Fibroblast of lung (primary cell): Measurements from ENCODE around the gene SNX19. TPM values are rescaled to one million over a fixed set of nuclear protein-coding genes. Genes with fewer than 3 reads are reported as not detected.

Experiments
- DNase-seq, 2 donors: peaks; one replicate each; pipeline versions ENCODE4 v3.0.0 to v3.0.0-alpha.2; 2010; ENCODE audit warnings: low read depth in 2 of 2
- H2AFZ ChIP-seq: 2 replicates; pipeline ENCODE4 v1.5.1; 2012; ENCODE audit warnings: low read length, control low read depth, inconsistent platforms
- H3K27ac ChIP-seq: 2 replicates; pipeline ENCODE4 v1.5.1; 2011; ENCODE audit warnings: low read length, control low read depth; ENCODE audit not compliant: insufficient read depth
- H3K27me3 ChIP-seq: 2 replicates; pipeline ENCODE4 v1.5.1; 2011; ENCODE audit warnings: mild to moderate bottlenecking, low read length; ENCODE audit not compliant: control insufficient read depth, insufficient read depth
- H3K36me3 ChIP-seq: 2 replicates; pipeline ENCODE4 v1.5.1; 2011; ENCODE audit warnings: low read length; ENCODE audit not compliant: control insufficient read depth, insufficient read depth
- H3K4me1 ChIP-seq: 2 replicates; pipeline ENCODE4 v1.5.1; 2011; ENCODE audit warnings: low read length; ENCODE audit not compliant: control insufficient read depth, insufficient read depth; ENCODE audit errors: extremely low read depth
- H3K4me2 ChIP-seq: 2 replicates; pipeline ENCODE4 v1.5.1; 2011; ENCODE audit warnings: low read length, control low read depth; ENCODE audit not compliant: insufficient read depth; ENCODE audit errors: extremely low read depth
- H3K4me3 ChIP-seq, 4 experiments: fragments of 200-600 bp in 1 of 4; sonication (generic) in 1 of 4; replicated peaks in 1 of 4; 2 replicates each; pipeline ENCODE4 v1.5.1; 2011 to 2016; ENCODE audit warnings: low read length in 4 of 4, low read depth in 3 of 4, mild to moderate bottlenecking in 3 of 4, control low read depth in 2 of 4, inconsistent platforms in 1 of 4, mixed read lengths in 1 of 4; ENCODE audit not compliant: insufficient read depth in 1 of 4; ENCODE audit errors: control extremely low read depth in 1 of 4
- H3K79me2 ChIP-seq: 2 replicates; pipeline ENCODE4 v1.5.1; 2012; ENCODE audit warnings: mild to moderate bottlenecking, low read length, inconsistent platforms; ENCODE audit not compliant: control insufficient read depth, insufficient read depth
- H3K9ac ChIP-seq: 2 replicates; pipeline ENCODE4 v1.5.1; 2011; ENCODE audit warnings: mild to moderate bottlenecking, low read length, control low read depth; ENCODE audit not compliant: insufficient read depth
- H3K9me3 ChIP-seq: 2 replicates; pipeline ENCODE4 v1.5.1; 2012; ENCODE audit warnings: low read depth, low read length; ENCODE audit not compliant: control insufficient read depth, insufficient read depth
- H4K20me1 ChIP-seq: 2 replicates; pipeline ENCODE4 v1.5.1; 2011; ENCODE audit warnings: low read length; ENCODE audit not compliant: control insufficient read depth, insufficient read depth; ENCODE audit errors: extremely low read depth
- EZH2 ChIP-seq: IDR thresholded peaks from 2 replicates; pipeline ENCODE4 v1.5.1; 2012; ENCODE audit warnings: low read length, control low read depth, mild to moderate bottlenecking; ENCODE audit errors: missing control alignments
- polyA plus RNA-seq, 2 donors: library from polyadenylated mRNA; depleted of rRNA in 1 of 2; stranded (reverse) in 1 of 2; unstranded in 1 of 2; fragments of >200 nt; gene quantifications; 2 replicates each; pipeline ENCODE4 v1.2.1, GENCODE V29; 2011 to 2012; ENCODE audit warnings: missing spikeins in 1 of 2
- total RNA-seq: library from RNA; depleted of rRNA; stranded (reverse); fragments of >200 nt; gene quantifications from 2 replicates; pipeline ENCODE4 v1.2.1, GENCODE V29; 2014
- TF ChIP-seq, protein P1 (sequence below), 2 donors: IDR thresholded peaks in 1 of 2; conservative IDR thresholded peaks in 1 of 2; 1 replicate in 1 of 2; 2 replicates in 1 of 2; pipeline ENCODE4 v1.5.1; 2011 to 2012; ENCODE audit warnings: low read length in 2 of 2, control low read depth in 1 of 2, inconsistent platforms in 1 of 2, low read depth in 1 of 2, mild to moderate bottlenecking in 1 of 2

SNX19 gene
- total and polyA plus RNA-seq, 2 donors (not counting 1 experiment from before 2014, with no cell fraction given), result 76.6 to 91.7 TPM

DNA sequence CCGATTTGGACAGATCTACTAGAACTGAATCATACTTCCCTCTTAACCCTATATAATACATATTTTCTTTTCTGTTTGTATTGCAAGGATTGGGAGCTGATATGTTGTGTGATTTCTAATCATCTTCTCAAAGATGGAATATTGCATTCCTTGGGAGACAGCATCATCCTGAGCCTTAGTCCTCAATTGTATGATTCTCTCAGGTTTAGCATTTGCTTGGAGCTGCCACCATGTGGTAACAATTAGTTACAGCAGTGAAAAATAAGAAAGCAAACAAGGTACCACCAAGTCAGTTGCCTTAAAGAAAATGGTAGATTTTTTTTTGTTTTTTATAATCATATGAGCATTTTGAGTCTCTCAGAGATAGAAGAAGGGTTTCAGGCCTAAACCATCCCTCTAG lies 11.9 kb downstream of the SNX19 start:
- H3K36me3 ChIP-seq, result peaks cover 19% of the 10 kb centered on the region
- no peak overlapping the region for H3K9ac ChIP-seq
- H3K4me3 ChIP-seq, result no peak overlapping the region
- TF ChIP-seq, protein P1, sequence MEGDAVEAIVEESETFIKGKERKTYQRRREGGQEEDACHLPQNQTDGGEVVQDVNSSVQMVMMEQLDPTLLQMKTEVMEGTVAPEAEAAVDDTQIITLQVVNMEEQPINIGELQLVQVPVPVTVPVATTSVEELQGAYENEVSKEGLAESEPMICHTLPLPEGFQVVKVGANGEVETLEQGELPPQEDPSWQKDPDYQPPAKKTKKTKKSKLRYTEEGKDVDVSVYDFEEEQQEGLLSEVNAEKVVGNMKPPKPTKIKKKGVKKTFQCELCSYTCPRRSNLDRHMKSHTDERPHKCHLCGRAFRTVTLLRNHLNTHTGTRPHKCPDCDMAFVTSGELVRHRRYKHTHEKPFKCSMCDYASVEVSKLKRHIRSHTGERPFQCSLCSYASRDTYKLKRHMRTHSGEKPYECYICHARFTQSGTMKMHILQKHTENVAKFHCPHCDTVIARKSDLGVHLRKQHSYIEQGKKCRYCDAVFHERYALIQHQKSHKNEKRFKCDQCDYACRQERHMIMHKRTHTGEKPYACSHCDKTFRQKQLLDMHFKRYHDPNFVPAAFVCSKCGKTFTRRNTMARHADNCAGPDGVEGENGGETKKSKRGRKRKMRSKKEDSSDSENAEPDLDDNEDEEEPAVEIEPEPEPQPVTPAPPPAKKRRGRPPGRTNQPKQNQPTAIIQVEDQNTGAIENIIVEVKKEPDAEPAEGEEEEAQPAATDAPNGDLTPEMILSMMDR (conservative IDR thresholded peaks at IDR 0.05 in 1 of 2, IDR thresholded peaks at IDR 0.05 in 1 of 2; ENCODE audit: low read depth in 1 of 2, low read length in 2 of 2), result peak; percentile 3 to 60
- TF ChIP-seq EZH2, result no peak
- H3K79me2 ChIP-seq, result peaks cover 4% of the 10 kb centered on the region
- H3K9me3 ChIP-seq, result no peaks in the 10 kb centered on the region
- no peak overlapping the region for H3K27ac ChIP-seq
- peaks cover 4% of the 10 kb centered on the region for H3K4me1 ChIP-seq
- H4K20me1 ChIP-seq, result no peaks in the 10 kb centered on the region
- H2AFZ ChIP-seq, result no peak overlapping the region
- H3K27me3 ChIP-seq, result no peaks in the 10 kb centered on the region
- H3K4me2 ChIP-seq, result no peak overlapping the region
- peak; percentile 29 to 42 for DNase-seq

DNA sequence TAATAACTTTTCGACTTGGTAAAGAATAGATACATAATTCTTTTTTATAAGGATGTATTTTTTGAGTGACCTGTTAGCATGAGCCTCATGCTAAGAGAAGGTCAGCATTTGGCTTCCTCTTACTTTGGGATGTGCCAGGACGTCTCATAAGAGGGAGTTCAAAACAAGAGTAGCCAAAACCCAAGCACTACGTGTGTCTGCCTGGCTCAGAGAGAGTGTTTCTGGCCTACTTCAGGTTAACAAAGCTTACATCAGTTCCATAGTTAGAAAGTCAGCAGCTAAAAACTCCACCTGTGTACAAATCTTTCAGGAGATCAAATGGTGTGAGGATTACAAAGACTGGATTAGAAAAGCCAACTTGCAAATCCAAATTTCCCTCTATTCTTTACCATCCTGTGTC lies 13.9 kb downstream of the SNX19 start:
- no peak for TF ChIP-seq EZH2
- TF ChIP-seq, protein P1 (conservative IDR thresholded peaks at IDR 0.05 in 1 of 2, IDR thresholded peaks at IDR 0.05 in 1 of 2; ENCODE audit: low read depth in 1 of 2, low read length in 2 of 2), result no peak
- Histone ChIP-seq H3K4me2 (no peak overlapping the region), H3K9ac (no peak overlapping the region), H2AFZ (no peak overlapping the region), H3K4me3 (no peak overlapping the region), H3K79me2 (no peaks in the 10 kb centered on the region), H3K27me3 (no peaks in the 10 kb centered on the region), H3K36me3 (peaks cover 13% of the 10 kb centered on the region), H4K20me1 (no peaks in the 10 kb centered on the region), H3K27ac (no peak overlapping the region), H3K9me3 (no peaks in the 10 kb centered on the region), H3K4me1 (peaks cover 9% of the 10 kb centered on the region)
- DNase-seq, result no peak

DNA sequence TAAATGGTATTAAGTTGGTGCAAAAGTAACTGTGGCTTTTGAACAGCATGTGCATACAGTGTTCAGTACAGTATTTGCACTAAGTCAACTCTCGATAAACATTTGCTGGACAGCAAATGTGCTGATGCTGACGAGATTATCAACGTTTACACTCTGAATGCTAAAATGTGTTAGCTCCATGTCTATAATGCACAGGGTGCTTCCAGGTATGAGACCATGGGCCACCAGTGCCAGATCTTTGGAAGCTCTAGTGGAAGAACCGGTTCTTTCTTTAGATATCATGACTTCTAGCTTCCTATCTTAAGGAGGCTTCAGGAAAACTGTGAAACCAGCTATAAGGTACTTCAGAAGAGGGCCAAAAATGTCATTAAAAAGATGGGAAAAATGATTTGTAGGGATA lies 17.2 kb downstream of the SNX19 start:
- TF ChIP-seq EZH2, result no peak
- TF ChIP-seq, protein P1 (conservative IDR thresholded peaks at IDR 0.05 in 1 of 2, IDR thresholded peaks at IDR 0.05 in 1 of 2; ENCODE audit: low read depth in 1 of 2, low read length in 2 of 2), result no peak
- DNase-seq, result no peak
- peaks cover 8% of the 10 kb centered on the region for H3K36me3 ChIP-seq
- no peaks in the 10 kb centered on the region for H3K79me2 ChIP-seq
- H3K4me3 ChIP-seq, result no peak overlapping the region
- H4K20me1 ChIP-seq, result no peaks in the 10 kb centered on the region
- H2AFZ ChIP-seq, result no peak overlapping the region
- H3K9me3 ChIP-seq, result no peaks in the 10 kb centered on the region
- H3K9ac ChIP-seq, result no peak overlapping the region
- peaks cover 14% of the 10 kb centered on the region for H3K4me1 ChIP-seq
- no peak overlapping the region for H3K4me2 ChIP-seq
- no peak overlapping the region for H3K27ac ChIP-seq
- H3K27me3 ChIP-seq, result no peaks in the 10 kb centered on the region
